Liver (tissue), 9 donors: ENCODE data around the gene KCNT1. TPM values are rescaled to one million over a fixed set of nuclear protein-coding genes. Genes with fewer than 3 reads are reported as not detected.

Experiments
- DNase-seq: peaks from one replicate; pipeline ENCODE4 v3.0.0-alpha.2; 2017; ENCODE audit warnings: low spot score
- H3K27ac ChIP-seq, 2 donors: one replicate each; pipeline ENCODE4 v1.7.0; 2013; ENCODE audit warnings: inconsistent platforms in 2 of 2, low read length in 2 of 2, control low read depth in 1 of 2, low read depth in 1 of 2, mild to moderate bottlenecking in 1 of 2
- H3K27me3 ChIP-seq, 4 donors: one replicate each; pipeline versions ENCODE4 v1.6.1 to v1.7.0; 2013; ENCODE audit warnings: low read length in 3 of 4, inconsistent platforms in 1 of 4, mild to moderate bottlenecking in 1 of 4, moderate library complexity in 1 of 4; ENCODE audit not compliant: control insufficient read depth in 4 of 4, insufficient read depth in 4 of 4
- H3K36me3 ChIP-seq, 4 donors: one replicate each; pipeline versions ENCODE4 v1.6.1 to v1.7.0; 2013; ENCODE audit warnings: low read length in 3 of 4, mild to moderate bottlenecking in 3 of 4, low read depth in 1 of 4, moderate library complexity in 1 of 4; ENCODE audit not compliant: control insufficient read depth in 4 of 4, insufficient read depth in 3 of 4
- H3K4me1 ChIP-seq, 4 donors: one replicate each; pipeline versions ENCODE4 v1.6.1 to v1.7.0; 2013; ENCODE audit warnings: low read length in 3 of 4, mild to moderate bottlenecking in 3 of 4, moderate library complexity in 1 of 4; ENCODE audit not compliant: control insufficient read depth in 4 of 4, insufficient read depth in 4 of 4
- H3K4me3 ChIP-seq, 3 donors: one replicate each; pipeline versions ENCODE4 v1.6.1 to v1.7.0; 2013; ENCODE audit warnings: low read length in 3 of 3, control low read depth in 1 of 3, low read depth in 1 of 3, mild to moderate bottlenecking in 1 of 3
- H3K9ac ChIP-seq, 2 donors: one replicate each; pipeline ENCODE4 v1.7.0; 2013; ENCODE audit warnings: low read length in 2 of 2, mild to moderate bottlenecking in 2 of 2, moderate library complexity in 2 of 2, control low read depth in 1 of 2, low read depth in 1 of 2
- H3K9me3 ChIP-seq, 4 donors: one replicate each; pipeline versions ENCODE4 v1.6.1 to v1.7.0; 2013; ENCODE audit warnings: low read length in 3 of 4; ENCODE audit not compliant: control insufficient read depth in 4 of 4
- EGR1 ChIP-seq, 2 donors: IDR thresholded peaks; 2 replicates each; pipeline ENCODE4 v1.6.1; 2016 to 2018; ENCODE audit warnings: antibody characterized with exemption in 2 of 2, low read depth in 2 of 2
- FOXA1 ChIP-seq: IDR thresholded peaks from 2 replicates; pipeline ENCODE4 v1.6.1; 2016; ENCODE audit warnings: antibody characterized with exemption
- FOXA2 ChIP-seq: IDR thresholded peaks from 2 replicates; pipeline ENCODE4 v1.6.1; 2016; ENCODE audit warnings: antibody characterized with exemption
- GABPA ChIP-seq, 2 donors: IDR thresholded peaks in 1 of 2; conservative IDR thresholded peaks in 1 of 2; 2 replicates each; pipeline ENCODE4 v1.6.1; 2016; ENCODE audit warnings: antibody characterized with exemption in 2 of 2, mild to moderate bottlenecking in 1 of 2, moderate library complexity in 1 of 2
- HNF4A ChIP-seq, 2 donors: conservative IDR thresholded peaks; 2 replicates each; pipeline ENCODE4 v1.6.1; 2016; ENCODE audit warnings: antibody characterized with exemption in 2 of 2, mild to moderate bottlenecking in 2 of 2
- HNF4G ChIP-seq: IDR thresholded peaks from 2 replicates; pipeline ENCODE4 v1.6.1; 2016; ENCODE audit warnings: antibody characterized with exemption
- JUND ChIP-seq, 2 donors: IDR thresholded peaks; 2 replicates each; pipeline ENCODE4 v1.6.1; 2016; ENCODE audit warnings: antibody characterized with exemption in 2 of 2
- NR2F2 ChIP-seq: IDR thresholded peaks from 2 replicates; pipeline ENCODE4 v1.6.1; 2016; ENCODE audit warnings: antibody characterized with exemption
- RAD21 ChIP-seq, 2 donors: IDR thresholded peaks; 2 replicates each; pipeline ENCODE4 v1.6.1; 2016; ENCODE audit warnings: antibody characterized with exemption in 2 of 2, mild to moderate bottlenecking in 2 of 2
- RXRA ChIP-seq, 2 donors: IDR thresholded peaks; 2 replicates each; pipeline ENCODE4 v1.6.1; 2017 to 2018; ENCODE audit warnings: antibody characterized with exemption in 2 of 2, mild to moderate bottlenecking in 1 of 2
- SP1 ChIP-seq: IDR thresholded peaks from 2 replicates; pipeline ENCODE4 v1.6.1; 2018; ENCODE audit warnings: antibody characterized with exemption, mild to moderate bottlenecking
- TAF1 ChIP-seq: conservative IDR thresholded peaks from 2 replicates; pipeline ENCODE4 v1.6.1; 2016; ENCODE audit warnings: antibody characterized with exemption, mild to moderate bottlenecking
- YY1 ChIP-seq: IDR thresholded peaks from 2 replicates; pipeline ENCODE4 v1.6.1; 2016; ENCODE audit warnings: antibody characterized with exemption, mild to moderate bottlenecking
- WGBS: extraction: QIAGEN DNeasy Blood & Tissue Kit; methylation state at CpG from one replicate; pipeline ENCODE4 v1.1.7; 2013; 5-methylcytosine and 5-hydroxymethylcytosine counted together
- polyA plus RNA-seq, 2 donors: library from polyadenylated mRNA; stranded (reverse) in 1 of 2; unstranded in 1 of 2; fragments of 200-250 nt in 1 of 2; fragments of >200 nt in 1 of 2; fragmentation: Nextera tagmentation in 1 of 2; extraction: Ambion mirVana in 1 of 2; gene quantifications; one replicate each; pipeline versions ENCODE4 v1.2.1 to v1.2.3, GENCODE V29; 2013 to 2015
- total RNA-seq, 2 donors: library from RNA; depleted of rRNA; stranded (reverse); fragments of >200 nt; gene quantifications; one replicate each; pipeline ENCODE4 v1.2.3, GENCODE V29; 2014
- TF ChIP-seq, protein P1 (sequence below): IDR thresholded peaks from 2 replicates; pipeline ENCODE4 v1.6.1; 2016; ENCODE audit warnings: antibody characterized with exemption
- TF ChIP-seq, protein P2 (sequence below): fragments of 150-350 bp; IDR thresholded peaks from 2 replicates; pipeline ENCODE4 v1.5.1; 2017; ENCODE audit warnings: improper control_type of control experiment, low read depth, low read length; ENCODE audit not compliant: missing input control
- TF ChIP-seq, protein P3 (sequence below): IDR thresholded peaks from 2 replicates; pipeline ENCODE4 v1.6.1; 2016; ENCODE audit warnings: antibody characterized with exemption, mild to moderate bottlenecking
- TF ChIP-seq, protein P4 (sequence below): IDR thresholded peaks from 2 replicates; pipeline ENCODE4 v1.6.1; 2016; ENCODE audit warnings: antibody characterized with exemption
- TF ChIP-seq, protein P5 (sequence below): IDR thresholded peaks from 2 replicates; pipeline ENCODE4 v1.6.1; 2016; ENCODE audit warnings: antibody characterized with exemption
- donor health status: healthy.
- donor health status: healthy.
- donor health status: healthy.
- donor health status: healthy.
- donor health status: healthy.

The KCNT1 gene
- total and polyA plus RNA-seq, 4 donors, result 0.08 TPM; not detected in 2

DNA sequence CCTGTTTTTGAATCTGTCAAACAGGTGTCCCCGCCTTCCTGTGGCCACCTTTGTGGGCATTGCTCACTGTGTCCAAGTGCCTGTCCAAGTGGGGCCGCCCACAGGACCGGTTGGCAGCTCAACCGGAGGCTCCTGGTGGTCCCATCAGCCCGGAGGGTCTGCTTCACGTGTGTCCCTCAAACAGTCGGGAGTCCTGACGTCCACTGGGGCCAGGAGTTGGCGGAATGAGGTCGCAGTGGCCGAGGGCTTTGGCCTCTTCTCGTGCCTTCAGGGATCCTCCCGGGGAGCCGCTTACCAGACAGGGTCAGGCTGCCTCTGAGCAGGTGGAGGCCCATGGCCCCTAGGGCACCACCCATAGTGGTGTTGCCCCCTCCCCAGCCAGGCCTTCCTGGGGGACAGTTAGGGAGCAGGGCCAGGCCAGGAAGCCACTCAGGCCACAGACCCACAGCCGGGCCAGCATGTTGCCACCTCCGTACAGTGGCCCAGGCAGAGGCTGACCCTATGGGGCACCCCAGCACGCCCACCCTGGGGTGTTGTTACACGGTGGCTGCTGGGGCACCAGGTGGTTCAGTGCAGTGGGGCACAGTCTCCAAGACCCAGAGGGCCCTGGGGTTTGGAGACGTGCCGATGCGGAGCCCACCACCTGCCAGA is 69.5 kb downstream of the KCNT1 start:
- H3K9me3 ChIP-seq, result peaks cover 0 to 1% (median 0%) of the 10 kb centered on the region in 4 donors
- no peak overlapping the region for H3K4me3 ChIP-seq
- TF ChIP-seq, protein P1, sequence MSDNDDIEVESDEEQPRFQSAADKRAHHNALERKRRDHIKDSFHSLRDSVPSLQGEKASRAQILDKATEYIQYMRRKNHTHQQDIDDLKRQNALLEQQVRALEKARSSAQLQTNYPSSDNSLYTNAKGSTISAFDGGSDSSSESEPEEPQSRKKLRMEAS, result no peak
- no peak for TF ChIP-seq JUND (IDR thresholded peaks at IDR 0.05)
- TF ChIP-seq HNF4G, result no peak
- no peak for TF ChIP-seq TAF1
- no peak for TF ChIP-seq GABPA (IDR thresholded peaks at IDR 0.05 in 1 of 2, conservative IDR thresholded peaks at IDR 0.05 in 1 of 2)
- TF ChIP-seq, protein P2, sequence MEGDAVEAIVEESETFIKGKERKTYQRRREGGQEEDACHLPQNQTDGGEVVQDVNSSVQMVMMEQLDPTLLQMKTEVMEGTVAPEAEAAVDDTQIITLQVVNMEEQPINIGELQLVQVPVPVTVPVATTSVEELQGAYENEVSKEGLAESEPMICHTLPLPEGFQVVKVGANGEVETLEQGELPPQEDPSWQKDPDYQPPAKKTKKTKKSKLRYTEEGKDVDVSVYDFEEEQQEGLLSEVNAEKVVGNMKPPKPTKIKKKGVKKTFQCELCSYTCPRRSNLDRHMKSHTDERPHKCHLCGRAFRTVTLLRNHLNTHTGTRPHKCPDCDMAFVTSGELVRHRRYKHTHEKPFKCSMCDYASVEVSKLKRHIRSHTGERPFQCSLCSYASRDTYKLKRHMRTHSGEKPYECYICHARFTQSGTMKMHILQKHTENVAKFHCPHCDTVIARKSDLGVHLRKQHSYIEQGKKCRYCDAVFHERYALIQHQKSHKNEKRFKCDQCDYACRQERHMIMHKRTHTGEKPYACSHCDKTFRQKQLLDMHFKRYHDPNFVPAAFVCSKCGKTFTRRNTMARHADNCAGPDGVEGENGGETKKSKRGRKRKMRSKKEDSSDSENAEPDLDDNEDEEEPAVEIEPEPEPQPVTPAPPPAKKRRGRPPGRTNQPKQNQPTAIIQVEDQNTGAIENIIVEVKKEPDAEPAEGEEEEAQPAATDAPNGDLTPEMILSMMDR, result no peak
- TF ChIP-seq FOXA1, result no peak
- TF ChIP-seq, protein P3, sequence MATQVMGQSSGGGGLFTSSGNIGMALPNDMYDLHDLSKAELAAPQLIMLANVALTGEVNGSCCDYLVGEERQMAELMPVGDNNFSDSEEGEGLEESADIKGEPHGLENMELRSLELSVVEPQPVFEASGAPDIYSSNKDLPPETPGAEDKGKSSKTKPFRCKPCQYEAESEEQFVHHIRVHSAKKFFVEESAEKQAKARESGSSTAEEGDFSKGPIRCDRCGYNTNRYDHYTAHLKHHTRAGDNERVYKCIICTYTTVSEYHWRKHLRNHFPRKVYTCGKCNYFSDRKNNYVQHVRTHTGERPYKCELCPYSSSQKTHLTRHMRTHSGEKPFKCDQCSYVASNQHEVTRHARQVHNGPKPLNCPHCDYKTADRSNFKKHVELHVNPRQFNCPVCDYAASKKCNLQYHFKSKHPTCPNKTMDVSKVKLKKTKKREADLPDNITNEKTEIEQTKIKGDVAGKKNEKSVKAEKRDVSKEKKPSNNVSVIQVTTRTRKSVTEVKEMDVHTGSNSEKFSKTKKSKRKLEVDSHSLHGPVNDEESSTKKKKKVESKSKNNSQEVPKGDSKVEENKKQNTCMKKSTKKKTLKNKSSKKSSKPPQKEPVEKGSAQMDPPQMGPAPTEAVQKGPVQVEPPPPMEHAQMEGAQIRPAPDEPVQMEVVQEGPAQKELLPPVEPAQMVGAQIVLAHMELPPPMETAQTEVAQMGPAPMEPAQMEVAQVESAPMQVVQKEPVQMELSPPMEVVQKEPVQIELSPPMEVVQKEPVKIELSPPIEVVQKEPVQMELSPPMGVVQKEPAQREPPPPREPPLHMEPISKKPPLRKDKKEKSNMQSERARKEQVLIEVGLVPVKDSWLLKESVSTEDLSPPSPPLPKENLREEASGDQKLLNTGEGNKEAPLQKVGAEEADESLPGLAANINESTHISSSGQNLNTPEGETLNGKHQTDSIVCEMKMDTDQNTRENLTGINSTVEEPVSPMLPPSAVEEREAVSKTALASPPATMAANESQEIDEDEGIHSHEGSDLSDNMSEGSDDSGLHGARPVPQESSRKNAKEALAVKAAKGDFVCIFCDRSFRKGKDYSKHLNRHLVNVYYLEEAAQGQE, result no peak
- no peak for TF ChIP-seq EGR1 (IDR thresholded peaks at IDR 0.05; ENCODE audit: low read depth in 2 of 2)
- no peak for TF ChIP-seq HNF4A (conservative IDR thresholded peaks at IDR 0.05)
- TF ChIP-seq, protein P4, sequence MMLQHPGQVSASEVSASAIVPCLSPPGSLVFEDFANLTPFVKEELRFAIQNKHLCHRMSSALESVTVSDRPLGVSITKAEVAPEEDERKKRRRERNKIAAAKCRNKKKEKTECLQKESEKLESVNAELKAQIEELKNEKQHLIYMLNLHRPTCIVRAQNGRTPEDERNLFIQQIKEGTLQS, result no peak
- no peak for TF ChIP-seq SP1
- TF ChIP-seq RAD21 (IDR thresholded peaks at IDR 0.05), result no peak
- TF ChIP-seq RXRA (IDR thresholded peaks at IDR 0.05), result no peak
- TF ChIP-seq FOXA2, result no peak
- no peak for TF ChIP-seq NR2F2
- no peak for TF ChIP-seq YY1
- TF ChIP-seq, protein P5, sequence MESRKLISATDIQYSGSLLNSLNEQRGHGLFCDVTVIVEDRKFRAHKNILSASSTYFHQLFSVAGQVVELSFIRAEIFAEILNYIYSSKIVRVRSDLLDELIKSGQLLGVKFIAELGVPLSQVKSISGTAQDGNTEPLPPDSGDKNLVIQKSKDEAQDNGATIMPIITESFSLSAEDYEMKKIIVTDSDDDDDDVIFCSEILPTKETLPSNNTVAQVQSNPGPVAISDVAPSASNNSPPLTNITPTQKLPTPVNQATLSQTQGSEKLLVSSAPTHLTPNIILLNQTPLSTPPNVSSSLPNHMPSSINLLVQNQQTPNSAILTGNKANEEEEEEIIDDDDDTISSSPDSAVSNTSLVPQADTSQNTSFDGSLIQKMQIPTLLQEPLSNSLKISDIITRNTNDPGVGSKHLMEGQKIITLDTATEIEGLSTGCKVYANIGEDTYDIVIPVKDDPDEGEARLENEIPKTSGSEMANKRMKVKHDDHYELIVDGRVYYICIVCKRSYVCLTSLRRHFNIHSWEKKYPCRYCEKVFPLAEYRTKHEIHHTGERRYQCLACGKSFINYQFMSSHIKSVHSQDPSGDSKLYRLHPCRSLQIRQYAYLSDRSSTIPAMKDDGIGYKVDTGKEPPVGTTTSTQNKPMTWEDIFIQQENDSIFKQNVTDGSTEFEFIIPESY, result no peak
- no peak overlapping the region for H3K27ac ChIP-seq
- no peaks in the 10 kb centered on the region for H3K4me1 ChIP-seq
- H3K36me3 ChIP-seq, result no peaks in the 10 kb centered on the region
- no peak for DNase-seq
- H3K27me3 ChIP-seq, result no peaks in the 10 kb centered on the region
- 88% methylated on average over 21 of the region's 21 CpGs for WGBS
- H3K9ac ChIP-seq, result no peak overlapping the region
